Heart left ventricle (tissue), 16 donors: ENCODE measurements around the gene ATOSB. TPM values are rescaled to one million over a fixed set of nuclear protein-coding genes. Genes with fewer than 3 reads are reported as not detected.

Experiments
- ATAC-seq, 4 donors: fragments of 200-7000 bp; cut with Tn5 transposase; one replicate each; pipeline ENCODE4 v1.9.1; 2020 to 2022; ENCODE audit warnings: moderate library complexity in 4 of 4, mild to moderate bottlenecking in 3 of 4, moderate number of reproducible peaks in 1 of 4
- DNase-seq, 5 donors: peaks; one replicate each; pipeline ENCODE4 v3.0.0-alpha.2; 2020
- H3K27ac ChIP-seq, 12 donors: fragments of 200-600 bp; sonication (generic) in 4 of 12; one replicate each; pipeline versions ENCODE4 v1.5.0 to v1.8.0; 2016 to 2022; ENCODE audit warnings: mild to moderate bottlenecking in 2 of 12
- H3K27me3 ChIP-seq, 9 donors: fragments of 200-600 bp; sonication (generic) in 2 of 9; one replicate each; pipeline versions ENCODE4 v1.5.1 to v1.8.0; 2016 to 2022; ENCODE audit warnings: mild to moderate bottlenecking in 3 of 9
- H3K36me3 ChIP-seq, 9 donors: fragments of 200-600 bp; sonication (generic) in 2 of 9; one replicate each; pipeline versions ENCODE4 v1.5.0 to v1.8.0; 2018 to 2022; ENCODE audit warnings: mild to moderate bottlenecking in 2 of 9
- H3K4me1 ChIP-seq, 12 donors: fragments of 200-600 bp; sonication (generic) in 4 of 12; one replicate each; pipeline versions ENCODE4 v1.5.0 to v1.8.0; 2016 to 2022; ENCODE audit warnings: mild to moderate bottlenecking in 3 of 12
- H3K4me3 ChIP-seq, 12 donors: fragments of 200-600 bp; sonication (generic) in 4 of 12; one replicate each; pipeline versions ENCODE4 v1.5.0 to v1.8.0; 2017 to 2022; ENCODE audit warnings: mild to moderate bottlenecking in 9 of 12, moderate library complexity in 4 of 12
- H3K9me3 ChIP-seq, 12 donors: fragments of 200-600 bp; sonication (generic) in 4 of 12; one replicate each; pipeline versions ENCODE4 v1.5.0 to v1.8.0; 2016 to 2022; ENCODE audit warnings: mild to moderate bottlenecking in 1 of 12
- CTCF ChIP-seq, 12 donors: fragments of 200-600 bp; sonication (generic) in 4 of 12; IDR thresholded peaks; one replicate each; pipeline versions ENCODE4 v1.5.0 to v1.8.0; 2018 to 2022; ENCODE audit warnings: antibody characterized with exemption in 12 of 12, mild to moderate bottlenecking in 5 of 12
- POLR2A ChIP-seq, 2 donors: fragments of 450-650 bp; IDR thresholded peaks; one replicate each; pipeline ENCODE4 v1.6.1; 2017; ENCODE audit warnings: antibody characterized with exemption in 2 of 2, mild to moderate bottlenecking in 2 of 2, moderate library complexity in 2 of 2
- WGBS, 4 donors: extraction: QIAGEN DNeasy Blood & Tissue Kit in 2 of 4; methylation state at CpG; one replicate each; pipeline versions ENCODE4 v1.1.5 to v1.1.7; 2013 to 2018; 5-methylcytosine and 5-hydroxymethylcytosine counted together
- intact Hi-C, 10 donors: fragments of 100-400 bp; cut with DNase I; formaldehyde crosslinking; loops; one replicate each; pipeline versions ENCODE4 v1.11.1 to v1.14.2; 2022
- long read RNA-seq, 3 donors: library from polyadenylated mRNA; unstranded; transcript quantifications; one replicate each; pipeline ENCODE4 v2.0.0, GENCODE V29; 2020 to 2021
- polyA plus RNA-seq, 2 donors: library from polyadenylated mRNA; stranded (reverse); fragments of 200-250 nt; gene quantifications; one replicate each; pipeline ENCODE4 v1.2.3, GENCODE V29; 2013
- total RNA-seq, 9 donors: library from RNA; depleted of rRNA in 2 of 9; stranded (reverse); fragments of >200 nt in 2 of 9; fragmentation: NEBNext Ultra II Directional in 3 of 9; extraction: Animal tissue kit (Norgen Biotek cat#: 25700) in 3 of 9; gene quantifications; one replicate each; pipeline versions ENCODE4 v1.1.0 to v1.2.4, GENCODE V29; 2016 to 2023
- donor health status: ischemic (EF 13 %, LVEDD 7.1; RV severe dilation, severe dysfunction).
- donor health status: healthy with polysubstance abuse.
- donor health status: DM: no; HTN: yes; CAD: no.
- donor health status: DM: no; HTN: no; CAD: no.
- donor health status: ischemic (EF 25% LVEDD 6.9; RV normal size, moderate dysfunction).
- donor health status: ischemic (EF 25% LVEDD 5.7; RV mildly dilated, moderate dysfunction).
- donor health status: healthy.
- donor health status: DM: yes; HTN: yes; CAD: no.
- donor health status: ischemic (EF 35%, LVEDD 5.7; RV mildly dilated, moderate dysfunction).
- donor health status: nonischemic (EF 11% LVEDD 7.7; RV severe dilation, severe dysfunction).
- donor health status: DM: yes; HTN: yes; CAD: no.
- donor health status: PGD.
- donor health status: ischemic (EF 29% LVEDD 5.4; RV normal size, mild dysfunction).
- donor health status: nonischemic (EF 23%, LVEDD 6.1; RV moderate dilation, normal function).

The ATOSB gene
- 10 to 100 TPM; 15.9 to 43.3 (median 19.5) TPM for total RNA-seq
- 10 to 100 TPM; 15.9 to 42.5 TPM for polyA plus RNA-seq
- long read RNA-seq, donor 1, partial matches to known transcripts, result 6 of 15 reads
- long read RNA-seq, donor 1, other reads (novel, unspliced or antisense), result 8 of 15 reads
- long read RNA-seq, donor 2, partial matches to known transcripts, result 30 of 44 reads
- long read RNA-seq, donor 2, other reads (novel, unspliced or antisense), result 13 of 44 reads
- long read RNA-seq, donor 3, full-length matches to known transcripts, result 6 of 35 reads
- long read RNA-seq, donor 3, partial matches to known transcripts, result 22 of 35 reads
- long read RNA-seq, donor 3, other reads (novel, unspliced or antisense), result 7 of 35 reads

- H3K4me1 ChIP-seq, result peaks cover 3 to 54% (median 40%) of the 10 kb centered on the region in 12 donors
- 0 to 1% (median 1%) methylated on average over 45 to 54 of the region's 54 CpGs for WGBS, 4 donors
- DNase-seq (peak; percentile 96 to 98 (median 97)), ATAC-seq (peak; percentile 66 to 74 (median 72))
- intact Hi-C loops, result loop anchor here (1.0 to 10.0 kb wide), 15 partner anchors 46 to 486 kb away; partner anchors contain the start of gene UNC13B (in 6 of the 10)
- H3K4me3 ChIP-seq, result peak within 1 kb of the TSS; percentile 15 to 81 (median 64)
- no peaks in the 10 kb centered on the region for H3K36me3 ChIP-seq
- TF ChIP-seq CTCF (IDR thresholded peaks at IDR 0.05) (no peak), POLR2A (IDR thresholded peaks at IDR 0.05) (peak in 1 of 2 donors; percentile 67)
- H3K9me3 ChIP-seq, result no peaks in the 10 kb centered on the region
- no peaks in the 10 kb centered on the region for H3K27me3 ChIP-seq
- H3K27ac ChIP-seq, result peak within 1 kb of the TSS; percentile 70 to 98 (median 90)
Observed at GRCh38 chr9:35115680-35116538, at the start of gene ATOSB. ATOSB (minus strand) TSS chr9:35115862; CDS start chr9:35108274, 7,588 bp downstream.

- WGBS, 4 donors, result 66 to 72% (median 69%) methylated on average over 3 of the region's 3 CpGs
- no peaks in the 10 kb centered on the region for H3K9me3 ChIP-seq
- H3K27ac ChIP-seq, result peak overlapping the region in 2 of 12 donors; percentile 21 to 24
- no peaks in the 10 kb centered on the region for H3K36me3 ChIP-seq
- H3K4me1 ChIP-seq, result peaks cover 0 to 34% (median 21%) of the 10 kb centered on the region in 12 donors
- no peak overlapping the region for H3K4me3 ChIP-seq
- H3K27me3 ChIP-seq, result no peaks in the 10 kb centered on the region
- no peak for TF ChIP-seq POLR2A (IDR thresholded peaks at IDR 0.05)
- TF ChIP-seq CTCF (IDR thresholded peaks at IDR 0.05), result no peak
- DNase-seq (no peak), ATAC-seq (no peak)
- intact Hi-C loops, result loop anchor here in 5 of 10 donors (5.0 to 10.0 kb wide), 4 partner anchors 47 to 93 kb away; partner anchors contain the start of gene ATOSB (in 5 of the 5)
Observed at GRCh38 chr9:35164711-35165110, 49.0 kb upstream of the ATOSB start.

GRCh38 chr9:35163413-35163812 is 47.8 kb upstream of the ATOSB start:
- 53 to 76% (median 56%) methylated on average over 3 of the region's 3 CpGs for WGBS, 4 donors
- no peak for ATAC-seq
- no peaks in the 10 kb centered on the region for H3K36me3 ChIP-seq
- intact Hi-C loops, result loop anchor here in 6 of 10 donors (2.0 to 10.0 kb wide), 6 partner anchors 46 to 95 kb away; partner anchors contain the start of gene ATOSB (in 5 of the 6)
- peaks cover 0 to 34% (median 21%) of the 10 kb centered on the region in 12 donors for H3K4me1 ChIP-seq
- peak overlapping the region in 9 of 12 donors; percentile 65 to 93 (median 80) for H3K4me3 ChIP-seq
- no peak for DNase-seq
- H3K9me3 ChIP-seq, result no peaks in the 10 kb centered on the region
- no peak for TF ChIP-seq POLR2A (IDR thresholded peaks at IDR 0.05)
- TF ChIP-seq CTCF (IDR thresholded peaks at IDR 0.05), result no peak
- H3K27me3 ChIP-seq, result no peaks in the 10 kb centered on the region
- peak overlapping the region in 7 of 12 donors; percentile 90 to 96 (median 94) for H3K27ac ChIP-seq
